Nephron (organoid): ENCODE data around the gene TAS2R43.

Source experiments
- H3K27ac Mint-ChIP-seq, 3 experiments: 2 replicates each; pipeline ENCODE4 v1.8.0; 2020; ENCODE audit warnings: mixed read lengths in 3 of 3, mild to moderate bottlenecking in 2 of 3, moderate library complexity in 1 of 3
- H3K27me3 Mint-ChIP-seq: 2 replicates; pipeline ENCODE4 v1.8.0; 2021; ENCODE audit warnings: low read depth, mild to moderate bottlenecking, moderate library complexity, mixed read lengths
- H3K36me3 Mint-ChIP-seq: 2 replicates; pipeline ENCODE4 v1.8.0; 2020; ENCODE audit warnings: low read depth, mixed read lengths
- H3K4me1 Mint-ChIP-seq: 2 replicates; pipeline ENCODE4 v1.8.0; 2020; ENCODE audit warnings: mixed read lengths
- H3K4me3 Mint-ChIP-seq, 3 experiments: 2 replicates each; pipeline ENCODE4 v1.8.0; 2020; ENCODE audit warnings: mild to moderate bottlenecking in 3 of 3, mixed read lengths in 3 of 3, moderate library complexity in 2 of 3
- H3K9me3 Mint-ChIP-seq: 2 replicates; pipeline ENCODE4 v1.8.0; 2020; ENCODE audit warnings: mixed read lengths
- TF ChIP-seq, protein P1 (sequence below), 3 experiments: fragments of 200-600 bp; sonication (generic); IDR thresholded peaks; one replicate each; pipeline ENCODE4 v1.5.0; 2021; ENCODE audit warnings: antibody characterized with exemption in 3 of 3; ENCODE audit not compliant: unreplicated experiment in 3 of 3

Gene TAS2R43

DNA sequence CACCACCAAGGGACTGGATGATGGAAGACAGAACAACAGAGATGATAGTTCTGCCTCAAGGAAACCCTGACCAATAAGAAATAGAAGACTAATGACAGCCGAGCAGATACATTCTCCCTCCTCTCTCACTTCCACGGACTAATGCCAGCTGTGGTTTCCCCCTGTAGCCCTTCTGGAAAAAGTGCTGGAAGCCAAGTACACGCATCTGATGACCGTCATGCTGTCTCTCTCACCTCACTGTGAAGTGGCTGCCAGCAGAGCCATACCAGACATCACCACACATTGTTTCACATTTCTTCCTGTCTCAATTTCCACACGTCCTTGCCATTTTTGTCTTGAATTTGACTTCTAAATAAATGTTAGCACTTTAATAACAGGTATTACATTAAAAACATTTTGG, 2.9 kb downstream of the TAS2R43 start:
- Mint-ChIP-seq H3K4me3 (no peak overlapping the region), H3K27me3 (no peaks in the 10 kb centered on the region), H3K9me3 (peaks cover 3% of the 10 kb centered on the region), H3K36me3 (peaks cover 27% of the 10 kb centered on the region), H3K4me1 (no peaks in the 10 kb centered on the region), H3K27ac (no peak overlapping the region)
- TF ChIP-seq, protein P1, sequence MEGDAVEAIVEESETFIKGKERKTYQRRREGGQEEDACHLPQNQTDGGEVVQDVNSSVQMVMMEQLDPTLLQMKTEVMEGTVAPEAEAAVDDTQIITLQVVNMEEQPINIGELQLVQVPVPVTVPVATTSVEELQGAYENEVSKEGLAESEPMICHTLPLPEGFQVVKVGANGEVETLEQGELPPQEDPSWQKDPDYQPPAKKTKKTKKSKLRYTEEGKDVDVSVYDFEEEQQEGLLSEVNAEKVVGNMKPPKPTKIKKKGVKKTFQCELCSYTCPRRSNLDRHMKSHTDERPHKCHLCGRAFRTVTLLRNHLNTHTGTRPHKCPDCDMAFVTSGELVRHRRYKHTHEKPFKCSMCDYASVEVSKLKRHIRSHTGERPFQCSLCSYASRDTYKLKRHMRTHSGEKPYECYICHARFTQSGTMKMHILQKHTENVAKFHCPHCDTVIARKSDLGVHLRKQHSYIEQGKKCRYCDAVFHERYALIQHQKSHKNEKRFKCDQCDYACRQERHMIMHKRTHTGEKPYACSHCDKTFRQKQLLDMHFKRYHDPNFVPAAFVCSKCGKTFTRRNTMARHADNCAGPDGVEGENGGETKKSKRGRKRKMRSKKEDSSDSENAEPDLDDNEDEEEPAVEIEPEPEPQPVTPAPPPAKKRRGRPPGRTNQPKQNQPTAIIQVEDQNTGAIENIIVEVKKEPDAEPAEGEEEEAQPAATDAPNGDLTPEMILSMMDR (IDR thresholded peaks at IDR 0.05; ENCODE audit: unreplicated experiment in 3 of 3), result no peak

GRCh38 chr12:11085419-11085818, 6.7 kb downstream of the TAS2R43 start:
- Mint-ChIP-seq H3K9me3 (peaks cover 14% of the 10 kb centered on the region), H3K4me3 (no peak overlapping the region)
- TF ChIP-seq, protein P1 (IDR thresholded peaks at IDR 0.05; ENCODE audit: unreplicated experiment in 3 of 3), result no peak

DNA sequence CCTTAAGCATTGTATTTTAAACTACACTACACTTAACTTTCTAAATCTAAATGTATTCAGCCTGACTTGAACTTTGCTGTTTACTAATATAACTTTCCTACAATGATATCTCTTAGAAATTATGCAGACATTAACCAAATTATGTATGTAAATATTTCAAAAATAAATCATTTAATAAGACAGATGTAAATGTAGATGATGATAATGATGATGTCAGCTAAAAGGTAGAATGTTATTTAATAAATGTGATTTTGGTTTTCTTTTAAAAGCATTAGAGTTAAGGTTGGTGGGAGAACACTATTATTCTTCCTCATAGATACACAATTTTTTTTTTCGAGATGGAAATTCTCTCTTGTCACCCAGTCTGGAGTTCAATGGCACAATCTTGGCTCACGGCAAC, 10.1 kb downstream of the TAS2R43 start:
- Mint-ChIP-seq H3K36me3 (peaks cover 37% of the 10 kb centered on the region), H3K4me3 (no peak overlapping the region), H3K4me1 (no peaks in the 10 kb centered on the region), H3K27ac (no peak overlapping the region), H3K9me3 (peaks cover 16% of the 10 kb centered on the region), H3K27me3 (no peaks in the 10 kb centered on the region)
- TF ChIP-seq, protein P1 (IDR thresholded peaks at IDR 0.05; ENCODE audit: unreplicated experiment in 3 of 3), result no peak

More at GRCh38 chr12:11085419-11085818, 6.7 kb downstream of the TAS2R43 start:
- H3K36me3 Mint-ChIP-seq, result peaks cover 31% of the 10 kb centered on the region
- H3K4me1 Mint-ChIP-seq, result no peaks in the 10 kb centered on the region
- no peaks in the 10 kb centered on the region for H3K27me3 Mint-ChIP-seq
- H3K27ac Mint-ChIP-seq, result no peak overlapping the region

DNA sequence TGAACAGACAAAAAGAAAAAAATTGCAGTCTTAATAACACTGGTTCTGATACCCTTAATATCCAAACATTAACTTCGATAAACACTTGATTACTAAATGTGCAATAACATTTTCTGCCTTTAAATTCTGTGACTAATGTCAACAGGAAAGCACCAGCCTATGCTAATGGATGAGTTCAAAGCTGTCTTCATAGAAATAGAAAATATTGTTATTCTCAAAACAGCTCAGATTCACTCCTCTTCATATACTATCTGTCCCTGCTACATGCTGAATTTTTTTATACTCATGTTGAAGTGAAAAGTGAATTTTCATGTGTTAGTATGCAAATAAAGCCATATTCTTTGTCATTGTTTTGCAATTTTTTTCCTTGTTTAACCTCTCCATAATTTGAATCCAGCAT, 13.9 kb downstream of the TAS2R43 start:
- TF ChIP-seq, protein P1 (IDR thresholded peaks at IDR 0.05; ENCODE audit: unreplicated experiment in 3 of 3), result no peak
- no peaks in the 10 kb centered on the region for H3K4me1 Mint-ChIP-seq
- H3K27ac Mint-ChIP-seq, result no peak overlapping the region
- peaks cover 10% of the 10 kb centered on the region for H3K9me3 Mint-ChIP-seq
- H3K4me3 Mint-ChIP-seq, result no peak overlapping the region
- H3K36me3 Mint-ChIP-seq, result peaks cover 34% of the 10 kb centered on the region
- H3K27me3 Mint-ChIP-seq, result no peaks in the 10 kb centered on the region

DNA sequence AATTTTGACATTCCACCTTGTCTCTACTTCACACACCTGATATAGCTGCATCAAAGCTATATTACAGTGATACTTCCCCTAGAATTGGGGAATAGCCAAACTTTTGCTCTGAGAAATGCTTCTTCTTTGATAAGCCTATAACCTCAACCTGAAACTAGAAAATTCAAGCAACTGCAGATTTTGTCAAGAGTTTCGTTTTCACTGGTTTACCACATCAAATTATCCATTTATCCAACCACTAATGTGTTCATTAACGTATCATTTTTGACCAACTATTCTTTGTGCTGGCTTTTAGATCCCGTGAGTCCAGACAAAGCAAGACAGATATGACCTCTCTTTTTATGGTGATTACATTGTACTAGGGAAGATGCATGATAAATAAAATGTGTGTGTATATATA, 16.5 kb downstream of the TAS2R43 start:
- TF ChIP-seq, protein P1 (IDR thresholded peaks at IDR 0.05; ENCODE audit: unreplicated experiment in 3 of 3), result no peak
- H3K27ac Mint-ChIP-seq, result no peak overlapping the region
- no peaks in the 10 kb centered on the region for H3K27me3 Mint-ChIP-seq
- no peak overlapping the region for H3K4me3 Mint-ChIP-seq
- no peaks in the 10 kb centered on the region for H3K4me1 Mint-ChIP-seq
- peaks cover 4% of the 10 kb centered on the region for H3K9me3 Mint-ChIP-seq
- H3K36me3 Mint-ChIP-seq, result peaks cover 35% of the 10 kb centered on the region

GRCh38 chr12:11071414-11071813, 20.7 kb downstream of the TAS2R43 start:
- no peaks in the 10 kb centered on the region for H3K9me3 Mint-ChIP-seq
- H3K27me3 Mint-ChIP-seq, result no peaks in the 10 kb centered on the region
- H3K36me3 Mint-ChIP-seq, result peaks cover 27% of the 10 kb centered on the region
- no peak overlapping the region for H3K27ac Mint-ChIP-seq
- TF ChIP-seq, protein P1 (IDR thresholded peaks at IDR 0.05; ENCODE audit: unreplicated experiment in 3 of 3), result no peak
- H3K4me3 Mint-ChIP-seq, result no peak overlapping the region
- no peaks in the 10 kb centered on the region for H3K4me1 Mint-ChIP-seq
